Activated T-helper 1 cell treated with Interleukin-2 at 50 U/mL for 16 hours (primary cell): ENCODE results near the gene DNAH1.

ENCODE experiments used
- DNase-seq: peaks from one replicate; pipeline ENCODE4 v3.0.0-alpha.2; 2020; ENCODE audit warnings: low read depth

The DNAH1 gene

GRCh38 chr3:52447512-52448355 lies 131.6 kb downstream of the DNAH1 start:
- no peak for DNase-seq
